Measurements from ENCODE around the gene RNF112. TPM values are rescaled to one million over a fixed set of nuclear protein-coding genes. Genes with fewer than 3 reads are reported as not detected.
"Not testable (repeated sequence)": the region's sequence is repeated elsewhere in the genome, so short reads cannot be mapped to it uniquely, and the experiment has no call there.

Gene RNF112
- total and polyA plus RNA-seq, 7 donors, result 0.60 to 8.6 (median 7.2) TPM

GRCh38 chr17:19460700-19461099 is 49.7 kb downstream of the RNF112 start:
- intact Hi-C loops (cut with DNase I), result loop anchor here (5.0 kb wide), 1 partner anchor 47 kb away; no protein-coding TSS in a partner anchor
- Histone ChIP-seq H3K4me1 (peaks cover 0 to 43% (median 40%) of the 10 kb centered on the region in 4 donors), H3K27ac (peak overlapping the region in 2 of 4 donors; percentile 27 to 30), H3K36me3 (no peaks in the 10 kb centered on the region), H3K27me3 (no peaks in the 10 kb centered on the region), H3K4me3 (no peak overlapping the region), H3K9me3 (no peaks in the 10 kb centered on the region)
- 77% methylated on average over 3 of the region's 3 CpGs for WGBS, 2 donors
- DNase-seq, result peak; percentile 75
- TF ChIP-seq POLR2A (IDR thresholded peaks at IDR 0.05) (no peak), CTCF (IDR thresholded peaks at IDR 0.05) (no peak), POLR2AphosphoS5 (IDR thresholded peaks at IDR 0.05) (no peak), EP300 (IDR thresholded peaks at IDR 0.05) (no peak)

GRCh38 chr17:19461116-19461515 is 50.1 kb downstream of the RNF112 start:
- peak overlapping the region in 3 of 4 donors; percentile 14 to 30 (median 27) for H3K27ac ChIP-seq

GRCh38 chr17:19461681-19462080 is 50.6 kb downstream of the RNF112 start:
- H3K4me1 ChIP-seq, result peaks cover 0 to 44% (median 40%) of the 10 kb centered on the region in 4 donors
- TF ChIP-seq EP300 (IDR thresholded peaks at IDR 0.05) (no peak), POLR2AphosphoS5 (IDR thresholded peaks at IDR 0.05) (no peak)
- H3K4me3 ChIP-seq, result no peak overlapping the region
- peak overlapping the region in 2 of 4 donors; percentile 27 to 30 for H3K27ac ChIP-seq
- 96 to 97% methylated on average over 4 of the region's 4 CpGs for WGBS, 2 donors
- no peaks in the 10 kb centered on the region for H3K36me3 ChIP-seq
- H3K27me3 ChIP-seq, result no peaks in the 10 kb centered on the region
- intact Hi-C loops (cut with DNase I), result loop anchor here (5.0 kb wide), 1 partner anchor 46 kb away; no protein-coding TSS in a partner anchor
- H3K9me3 ChIP-seq, result no peaks in the 10 kb centered on the region
- no peak for DNase-seq

More at GRCh38 chr17:19461116-19461515, 50.1 kb downstream of the RNF112 start:
- Histone ChIP-seq H3K4me3 (no peak overlapping the region), H3K36me3 (no peaks in the 10 kb centered on the region), H3K27me3 (no peaks in the 10 kb centered on the region), H3K9me3 (no peaks in the 10 kb centered on the region), H3K4me1 (peaks cover 0 to 44% (median 40%) of the 10 kb centered on the region in 4 donors)
- intact Hi-C loops (cut with DNase I), result loop anchor here (5.0 kb wide), 1 partner anchor 46 kb away; no protein-coding TSS in a partner anchor
- no peak for DNase-seq
- TF ChIP-seq POLR2A (IDR thresholded peaks at IDR 0.05) (no peak), EP300 (IDR thresholded peaks at IDR 0.05) (no peak), CTCF (IDR thresholded peaks at IDR 0.05) (no peak)

DNA sequence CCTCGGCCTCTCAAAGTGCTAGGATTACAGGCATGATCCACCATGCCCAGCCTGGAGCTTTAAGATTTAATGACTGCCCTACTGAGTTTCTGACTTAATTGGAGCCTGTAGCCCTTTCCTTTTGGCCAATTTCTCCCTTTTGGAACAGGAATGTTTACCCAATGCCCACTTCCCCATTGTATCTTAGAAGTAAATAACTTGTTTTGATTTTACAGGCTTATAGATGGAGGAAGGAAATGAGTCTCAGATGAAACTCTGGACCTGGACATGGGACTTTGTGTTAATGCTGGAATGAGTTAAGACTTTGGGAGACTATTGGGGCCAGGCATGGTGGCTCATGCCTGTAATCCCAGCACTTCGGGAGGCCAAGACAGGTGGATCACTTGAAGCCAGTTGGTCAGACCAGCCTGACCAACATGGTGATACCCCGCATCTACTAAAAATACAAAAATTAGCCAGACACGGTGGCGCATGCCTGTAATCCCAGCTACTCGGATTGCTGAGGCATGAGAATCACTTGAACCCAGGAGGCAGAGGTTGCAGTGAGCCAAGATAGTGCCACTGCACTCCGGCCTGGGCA is 51.5 kb downstream of the RNF112 start:
- H3K27me3 ChIP-seq, H3K36me3 ChIP-seq, H3K9me3 ChIP-seq, DNase-seq, H3K4me3 ChIP-seq: not testable (repeated sequence)
- H3K27ac ChIP-seq, result peak overlapping the region; percentile 6 to 84 (median 78)
- H3K4me1 ChIP-seq, result peaks cover 0 to 44% (median 40%) of the 10 kb centered on the region in 4 donors
- intact Hi-C loops (cut with DNase I), result loop anchor here (5.0 kb wide), 1 partner anchor 45 kb away; no protein-coding TSS in a partner anchor
- WGBS, 2 donors, result 93 to 95% methylated on average over 7 of the region's 7 CpGs

- H3K4me1 ChIP-seq, result peaks cover 0 to 44% (median 40%) of the 10 kb centered on the region in 4 donors
- 70 to 76% methylated on average over 14 of the region's 14 CpGs for WGBS, 2 donors
Observed at GRCh38 chr17:19464031-19465026, 53.3 kb downstream of the RNF112 start.

More at GRCh38 chr17:19464031-19465026, 53.3 kb downstream of the RNF112 start:
- peak overlapping the region; percentile 58 to 84 (median 78) for H3K27ac ChIP-seq
- H3K9me3 ChIP-seq, result no peaks in the 10 kb centered on the region
- intact Hi-C loops (cut with DNase I), result loop anchor here (5.0 kb wide), 1 partner anchor 43 kb away; no protein-coding TSS in a partner anchor
- TF ChIP-seq POLR2AphosphoS5 (IDR thresholded peaks at IDR 0.05) (peak; percentile 5 to 34 (median 18)), EP300 (IDR thresholded peaks at IDR 0.05) (peak in 1 of 4 donors; percentile 15), CTCF (IDR thresholded peaks at IDR 0.05) (no peak)
- H3K4me3 ChIP-seq, result peak overlapping the region in 1 of 4 donors; percentile 1
- H3K27me3 ChIP-seq, result no peaks in the 10 kb centered on the region
- DNase-seq, result peak; percentile 83
- H3K36me3 ChIP-seq, result no peaks in the 10 kb centered on the region

Small RNA genes lying within 50 kb of the gene (small RNA-seq; reads per million reads assigned to genes)
- gene RF00537, result 0 reads per million in 3 donors

Other genes starting within 250 kb of the RNF112 start
- gene EPN2, start 173.9 kb upstream of the RNF112 start, total RNA-seq, result 10 to 100 TPM; 31.7 to 55.4 (median 47.6) TPM
- gene EPN2, start 173.9 kb upstream of the RNF112 start, polyA plus RNA-seq, result 10 to 100 TPM; 12.0 to 22.1 (median 15.3) TPM
- 10 to 100 TPM; 15.2 to 22.4 (median 16.0) TPM for gene B9D1, start 48.5 kb upstream of the RNF112 start, total RNA-seq
- 10 to 100 TPM in 1 of 3 donors, 1 to 10 TPM in 2; 6.6 to 12.1 (median 6.9) TPM for gene B9D1, start 48.5 kb upstream of the RNF112 start, polyA plus RNA-seq
- 10 to 100 TPM; 22.4 to 45.7 (median 29.5) TPM for gene MAPK7, start 32.7 kb upstream of the RNF112 start, total RNA-seq
- gene MAPK7, start 32.7 kb upstream of the RNF112 start, polyA plus RNA-seq, result 10 to 100 TPM; 18.3 to 35.9 (median 22.8) TPM
- 100 to 1,000 TPM; 189 to 324 (median 195) TPM for gene MFAP4, start 24.0 kb upstream of the RNF112 start, total RNA-seq
- gene MFAP4, start 24.0 kb upstream of the RNF112 start, polyA plus RNA-seq, result 10 to 100 TPM in 2 of 3 donors, 1 to 10 TPM in 1; 9.9 to 52.2 (median 42.0) TPM
- gene SLC47A1, start 122.6 kb downstream of the RNF112 start, total RNA-seq, result 1 to 10 TPM in 2 of 4 donors, under 1 TPM in 2; 0.82 to 8.2 (median 2.5) TPM
- 1 to 10 TPM in 2 of 3 donors, under 1 TPM in 1; 0.82 to 3.7 (median 1.2) TPM for gene SLC47A1, start 122.6 kb downstream of the RNF112 start, polyA plus RNA-seq
- gene ALDH3A2, start 237.5 kb downstream of the RNF112 start, total RNA-seq, result 100 to 1,000 TPM in 1 of 4 donors, 10 to 100 TPM in 3; 56.8 to 104 (median 78.2) TPM
- 10 to 100 TPM; 45.0 to 69.6 (median 53.0) TPM for gene ALDH3A2, start 237.5 kb downstream of the RNF112 start, polyA plus RNA-seq